Ectodermal cell (in vitro differentiated cells): ENCODE data around the gene GRB14.

ENCODE experiments used
- H3K27ac ChIP-seq: 2 replicates; pipeline ENCODE4 v1.7.0; 2013; ENCODE audit warnings: mild to moderate bottlenecking, low read depth, low read length; ENCODE audit not compliant: insufficient read depth, poor library complexity, severe bottlenecking
- H3K27me3 ChIP-seq: 2 replicates; pipeline ENCODE4 v1.7.0; 2013; ENCODE audit warnings: mild to moderate bottlenecking, low read length; ENCODE audit not compliant: insufficient read depth, control insufficient read depth, poor library complexity, severe bottlenecking
- H3K36me3 ChIP-seq: one replicate; pipeline ENCODE4 v1.7.0; 2013; ENCODE audit warnings: low read length; ENCODE audit not compliant: control insufficient read depth, insufficient read depth
- H3K4me1 ChIP-seq: one replicate; pipeline ENCODE4 v1.7.0; 2013; ENCODE audit warnings: low read length; ENCODE audit not compliant: control insufficient read depth, insufficient read depth
- H3K4me3 ChIP-seq: 2 replicates; pipeline ENCODE4 v1.7.0; 2013; ENCODE audit warnings: low read depth, low read length, control low read depth; ENCODE audit not compliant: insufficient read depth
- H3K9me3 ChIP-seq: 2 replicates; pipeline ENCODE4 v1.7.0; 2013; ENCODE audit warnings: mild to moderate bottlenecking, low read length, moderate library complexity; ENCODE audit not compliant: control insufficient read depth
- WGBS, 2 experiments: methylation state at CpG; one replicate each; pipeline ENCODE4 v1.1.7; 2013; ENCODE audit warnings: missing lambda C conversion rate in 2 of 2; 5-methylcytosine and 5-hydroxymethylcytosine counted together

The GRB14 gene

GRCh38 chr2:164593541-164593940 lies 27.7 kb downstream of the GRB14 start:
- Histone ChIP-seq H3K4me1 (no peaks in the 10 kb centered on the region), H3K27ac (no peak overlapping the region), H3K27me3 (no peaks in the 10 kb centered on the region), H3K4me3 (no peak overlapping the region), H3K36me3 (no peaks in the 10 kb centered on the region), H3K9me3 (no peaks in the 10 kb centered on the region)
- 40 to 43% methylated on average over 4 of the region's 4 CpGs for WGBS, 2 experiments

DNA sequence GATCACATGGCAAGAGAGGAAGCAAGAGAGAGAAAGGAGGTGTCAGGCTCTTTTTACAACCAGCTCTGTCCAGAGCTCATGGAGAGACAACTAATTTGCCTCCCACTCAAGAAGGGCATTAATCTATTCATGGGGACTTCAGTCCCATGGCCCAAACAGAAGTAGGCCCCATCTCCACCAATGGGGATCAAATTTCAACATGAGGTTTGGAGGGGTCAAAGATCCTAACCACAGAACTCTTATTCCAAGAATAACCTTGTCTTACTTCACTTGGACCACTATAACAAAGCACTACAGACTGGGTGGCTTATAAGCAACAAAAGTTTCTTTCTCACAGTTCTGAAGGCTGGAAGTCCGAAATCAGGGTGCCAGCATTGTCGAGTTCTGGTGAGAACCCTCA lies 31.8 kb downstream of the GRB14 start:
- no peaks in the 10 kb centered on the region for H3K27me3 ChIP-seq
- WGBS, 2 experiments, result 92 to 96% methylated on average over 2 of the region's 2 CpGs
- H3K9me3 ChIP-seq, result no peaks in the 10 kb centered on the region
- no peak overlapping the region for H3K27ac ChIP-seq
- H3K4me3 ChIP-seq, result no peak overlapping the region
- H3K4me1 ChIP-seq, result no peaks in the 10 kb centered on the region
- H3K36me3 ChIP-seq, result no peaks in the 10 kb centered on the region

- H3K36me3 ChIP-seq, result no peaks in the 10 kb centered on the region
- WGBS, 2 experiments, result 87 to 94% methylated on average over 3 of the region's 3 CpGs
- no peak overlapping the region for H3K27ac ChIP-seq
- H3K4me1 ChIP-seq, result no peaks in the 10 kb centered on the region
- H3K9me3 ChIP-seq, result no peaks in the 10 kb centered on the region
- H3K27me3 ChIP-seq, result no peaks in the 10 kb centered on the region
- H3K4me3 ChIP-seq, result no peak overlapping the region
These were observed 40.2 kb downstream of the GRB14 start for GRCh38 chr2:164581050-164581449.

- Histone ChIP-seq H3K36me3 (no peaks in the 10 kb centered on the region), H3K4me3 (no peak overlapping the region), H3K9me3 (no peaks in the 10 kb centered on the region), H3K4me1 (no peaks in the 10 kb centered on the region), H3K27ac (no peak overlapping the region), H3K27me3 (no peaks in the 10 kb centered on the region)
- WGBS, 2 experiments, result no CpG with 5 or more reads among the region's 1 CpG
These were observed 46.4 kb downstream of the GRB14 start for GRCh38 chr2:164574931-164575330.

DNA sequence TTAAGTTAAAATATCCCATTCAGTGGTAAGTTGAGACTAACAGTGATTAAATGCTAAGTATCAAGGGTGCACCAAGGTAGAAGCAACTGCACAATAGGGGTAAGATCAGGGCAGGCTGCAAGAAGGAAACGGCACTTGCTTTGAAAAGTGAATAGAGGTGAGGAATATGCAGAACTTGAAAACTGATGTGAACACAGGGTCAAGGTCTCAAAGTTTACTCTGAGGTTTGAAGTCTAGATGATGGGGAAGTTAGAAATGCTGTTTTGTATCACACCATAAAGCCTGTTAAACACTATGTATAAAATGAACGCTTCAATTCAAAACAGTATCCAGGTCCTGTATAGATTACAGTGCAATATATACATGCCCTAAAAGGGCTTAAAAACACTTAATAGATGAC lies 50.8 kb downstream of the GRB14 start:
- Histone ChIP-seq H3K36me3 (no peaks in the 10 kb centered on the region), H3K4me3 (no peak overlapping the region), H3K27me3 (no peaks in the 10 kb centered on the region), H3K9me3 (no peaks in the 10 kb centered on the region), H3K27ac (no peak overlapping the region), H3K4me1 (no peaks in the 10 kb centered on the region)
- 88 to 96% methylated on average over 1 to 2 of the region's 2 CpGs for WGBS, 2 experiments

- Histone ChIP-seq H3K9me3 (no peaks in the 10 kb centered on the region), H3K4me3 (no peak overlapping the region), H3K27me3 (no peaks in the 10 kb centered on the region), H3K27ac (no peak overlapping the region), H3K36me3 (no peaks in the 10 kb centered on the region), H3K4me1 (no peaks in the 10 kb centered on the region)
- WGBS, 2 experiments, result 91 to 97% methylated on average over 2 to 4 of the region's 4 CpGs
These were observed 51.9 kb downstream of the GRB14 start for GRCh38 chr2:164569378-164569777.

DNA sequence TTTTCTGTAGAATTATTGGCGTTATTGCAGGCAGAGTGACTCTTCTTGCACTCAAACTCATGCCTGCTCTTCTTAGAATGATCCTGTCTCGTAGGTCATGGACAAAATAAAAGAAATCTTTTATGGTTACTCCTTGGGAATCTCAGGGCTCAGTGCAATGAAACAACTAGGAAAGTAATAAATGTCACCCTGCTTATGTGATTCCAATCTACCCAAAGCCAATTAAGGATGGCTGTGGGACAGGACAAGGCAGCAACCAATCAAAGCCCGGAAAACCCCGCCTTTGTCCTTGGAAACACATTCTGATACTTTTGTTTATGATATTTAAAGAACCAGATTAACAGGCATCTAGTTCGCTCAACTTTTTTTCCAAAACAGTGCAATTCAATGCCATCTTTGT lies 53.0 kb downstream of the GRB14 start:
- Histone ChIP-seq H3K4me1 (no peaks in the 10 kb centered on the region), H3K27ac (no peak overlapping the region), H3K9me3 (no peaks in the 10 kb centered on the region), H3K27me3 (no peaks in the 10 kb centered on the region), H3K36me3 (no peaks in the 10 kb centered on the region), H3K4me3 (no peak overlapping the region)
- 96 to 97% methylated on average over 2 to 5 of the region's 5 CpGs for WGBS, 2 experiments

DNA sequence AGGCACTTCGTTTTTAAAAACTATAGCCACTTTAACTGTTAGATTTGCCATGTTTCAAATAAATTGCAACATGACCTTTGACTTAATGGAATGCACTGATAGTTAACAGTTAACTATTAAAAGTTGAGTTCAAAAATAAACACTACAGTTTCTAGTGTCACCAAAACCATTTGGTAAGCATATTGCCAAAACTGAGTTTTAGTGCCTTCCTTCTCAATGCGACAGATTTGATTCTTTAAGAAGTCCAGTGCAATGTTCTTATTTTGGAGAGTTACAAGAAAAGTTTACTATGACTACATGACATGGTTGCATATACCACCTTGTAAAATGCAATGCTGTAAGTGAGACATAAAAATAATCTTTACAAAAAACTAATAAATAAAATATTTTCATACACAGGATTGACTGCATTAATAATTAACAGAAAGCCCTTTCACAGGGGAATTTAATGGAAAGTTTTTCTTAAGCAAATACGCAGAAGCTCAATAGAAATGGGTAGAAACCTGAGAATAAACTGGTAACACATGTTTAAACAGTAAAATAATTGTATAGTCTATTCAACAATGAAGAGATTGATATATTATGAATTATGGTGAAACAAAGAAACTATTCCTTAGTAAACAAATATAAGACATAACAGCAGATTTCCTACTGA lies 53.8 kb downstream of the GRB14 start:
- H3K4me3 ChIP-seq, result no peak overlapping the region
- WGBS, 2 experiments, result 93 to 100% methylated on average over 1 to 3 of the region's 3 CpGs
- H3K9me3 ChIP-seq, result no peaks in the 10 kb centered on the region
- no peaks in the 10 kb centered on the region for H3K36me3 ChIP-seq
- no peaks in the 10 kb centered on the region for H3K27me3 ChIP-seq
- H3K4me1 ChIP-seq, result no peaks in the 10 kb centered on the region
- no peak overlapping the region for H3K27ac ChIP-seq

DNA sequence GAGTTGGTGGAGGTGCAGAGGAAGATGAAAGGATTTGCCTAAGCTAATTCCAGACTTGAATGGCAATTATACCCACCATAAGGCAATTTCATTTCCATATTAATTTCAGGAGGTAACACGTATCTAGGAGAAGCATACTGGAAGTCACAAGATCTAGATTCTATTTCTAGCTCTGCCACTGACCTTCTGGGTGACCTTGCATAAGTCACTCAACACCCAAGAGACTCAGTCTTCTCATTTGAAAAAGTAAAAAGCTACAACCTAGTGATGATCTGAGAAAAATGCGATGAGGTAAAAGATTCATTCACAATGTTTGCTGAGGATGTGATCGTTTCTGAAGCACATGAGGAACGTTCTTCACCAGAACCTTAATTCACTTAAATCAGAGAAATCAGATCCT lies 55.9 kb downstream of the GRB14 start:
- H3K4me1 ChIP-seq, result no peaks in the 10 kb centered on the region
- no peaks in the 10 kb centered on the region for H3K9me3 ChIP-seq
- 92 to 97% methylated on average over 4 of the region's 4 CpGs for WGBS, 2 experiments
- H3K27me3 ChIP-seq, result no peaks in the 10 kb centered on the region
- H3K4me3 ChIP-seq, result no peak overlapping the region
- H3K36me3 ChIP-seq, result no peaks in the 10 kb centered on the region
- H3K27ac ChIP-seq, result no peak overlapping the region

- Histone ChIP-seq H3K9me3 (no peaks in the 10 kb centered on the region), H3K4me1 (no peaks in the 10 kb centered on the region), H3K27me3 (no peaks in the 10 kb centered on the region), H3K4me3 (no peak overlapping the region), H3K36me3 (no peaks in the 10 kb centered on the region), H3K27ac (no peak overlapping the region)
These were observed 58.6 kb downstream of the GRB14 start for GRCh38 chr2:164562666-164563065.

DNA sequence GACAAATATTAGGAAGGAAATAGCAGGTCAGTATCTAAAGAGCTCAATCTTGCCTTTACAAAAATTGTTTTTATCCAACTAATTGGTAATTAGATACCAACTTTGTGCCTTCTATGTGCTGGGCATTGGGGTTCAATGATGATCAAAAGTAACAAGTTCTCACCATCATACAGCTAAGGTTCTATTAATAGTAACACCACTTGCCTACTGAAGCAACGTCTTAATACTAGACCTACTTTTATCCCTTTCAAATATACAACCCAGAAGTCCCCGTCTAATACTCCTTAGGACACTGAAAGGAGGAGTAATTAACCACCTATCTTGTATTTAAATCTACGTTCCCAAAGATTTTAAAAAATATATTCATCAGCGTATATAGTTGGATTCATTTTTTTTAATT lies 59.3 kb downstream of the GRB14 start:
- H3K4me1 ChIP-seq, result no peaks in the 10 kb centered on the region
- no peaks in the 10 kb centered on the region for H3K27me3 ChIP-seq
- no peaks in the 10 kb centered on the region for H3K36me3 ChIP-seq
- no peak overlapping the region for H3K4me3 ChIP-seq
- no peaks in the 10 kb centered on the region for H3K9me3 ChIP-seq
- WGBS, 2 experiments, result 95 to 100% methylated on average over 2 to 3 of the region's 4 CpGs
- H3K27ac ChIP-seq, result no peak overlapping the region
